ENCODE data around the gene KRT17.

DNA sequence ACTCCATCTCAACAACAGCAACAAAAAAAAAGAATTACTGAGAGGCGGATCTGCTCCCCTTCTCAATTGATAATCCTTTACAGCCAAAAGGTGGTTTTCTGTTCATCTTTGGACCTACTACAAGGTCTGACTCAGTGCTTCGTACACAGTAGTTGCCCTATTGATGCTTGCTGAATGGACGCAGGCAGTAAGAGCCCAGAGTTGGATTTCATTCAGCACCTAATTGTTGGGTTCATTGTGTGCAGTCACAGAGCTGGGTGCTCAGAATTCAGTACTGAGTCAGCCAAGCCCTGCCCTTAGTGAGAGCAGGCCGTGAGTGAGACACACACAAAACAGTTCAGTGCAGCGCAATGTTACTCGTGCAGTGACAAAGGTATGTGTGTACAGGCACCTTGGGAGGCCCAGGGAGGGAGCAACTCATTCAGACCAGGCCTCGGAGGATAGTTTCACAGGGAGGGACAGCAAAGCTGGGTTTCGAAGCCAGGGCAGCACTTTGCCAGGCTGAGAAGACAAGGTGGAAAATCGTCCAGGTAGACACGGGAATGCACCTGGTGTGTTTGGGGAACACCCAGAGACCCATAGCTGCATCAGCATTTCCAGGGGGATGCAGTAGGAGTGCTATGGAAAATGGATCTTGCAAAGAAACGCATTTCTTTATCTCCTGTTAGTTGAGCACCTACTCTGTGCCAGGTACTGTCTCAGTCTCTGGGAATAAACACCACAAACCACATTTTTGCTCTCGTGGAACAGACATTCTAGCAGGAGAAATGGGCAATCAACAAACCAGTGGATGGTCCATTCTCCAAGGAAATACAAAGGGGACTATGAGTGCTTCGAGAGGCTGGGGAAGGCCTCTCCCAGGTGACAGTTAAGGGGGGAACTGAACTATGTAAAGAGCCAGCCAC lies 18.1 kb upstream of the KRT17 start:
- TF ChIP-seq, protein P1, sequence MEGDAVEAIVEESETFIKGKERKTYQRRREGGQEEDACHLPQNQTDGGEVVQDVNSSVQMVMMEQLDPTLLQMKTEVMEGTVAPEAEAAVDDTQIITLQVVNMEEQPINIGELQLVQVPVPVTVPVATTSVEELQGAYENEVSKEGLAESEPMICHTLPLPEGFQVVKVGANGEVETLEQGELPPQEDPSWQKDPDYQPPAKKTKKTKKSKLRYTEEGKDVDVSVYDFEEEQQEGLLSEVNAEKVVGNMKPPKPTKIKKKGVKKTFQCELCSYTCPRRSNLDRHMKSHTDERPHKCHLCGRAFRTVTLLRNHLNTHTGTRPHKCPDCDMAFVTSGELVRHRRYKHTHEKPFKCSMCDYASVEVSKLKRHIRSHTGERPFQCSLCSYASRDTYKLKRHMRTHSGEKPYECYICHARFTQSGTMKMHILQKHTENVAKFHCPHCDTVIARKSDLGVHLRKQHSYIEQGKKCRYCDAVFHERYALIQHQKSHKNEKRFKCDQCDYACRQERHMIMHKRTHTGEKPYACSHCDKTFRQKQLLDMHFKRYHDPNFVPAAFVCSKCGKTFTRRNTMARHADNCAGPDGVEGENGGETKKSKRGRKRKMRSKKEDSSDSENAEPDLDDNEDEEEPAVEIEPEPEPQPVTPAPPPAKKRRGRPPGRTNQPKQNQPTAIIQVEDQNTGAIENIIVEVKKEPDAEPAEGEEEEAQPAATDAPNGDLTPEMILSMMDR (IDR thresholded peaks at IDR 0.05; ENCODE audit: low read depth, low read length) = no peak
- TF ChIP-seq EZH2phosphoT487 (IDR thresholded peaks at IDR 0.05; ENCODE audit: low read depth) = no peak

All from OCI-LY3 (cell line).